HFF-Myc (cell line): Measurements from ENCODE around the gene DNAJC6.

Source experiments
- DNase-seq: peaks from one replicate; pipeline ENCODE4 v3.0.0-alpha.2; 2011; ENCODE audit warnings: low read depth; ENCODE audit errors: extremely low read depth
- H3K4me3 ChIP-seq: replicated peaks from 2 replicates; pipeline ENCODE4 v1.5.1; 2011; ENCODE audit warnings: low read depth, mild to moderate bottlenecking, control low read depth, low read length
- CTCF ChIP-seq: IDR thresholded peaks from 2 replicates; pipeline ENCODE4 v1.5.1; 2012; ENCODE audit warnings: mild to moderate bottlenecking, low read depth, low read length, control low read depth; ENCODE audit errors: missing control alignments

The DNAJC6 gene

GRCh38 chr1:65362545-65362944, 53.2 kb downstream of the DNAJC6 start:
- no peak for DNase-seq
- no peak overlapping the region for H3K4me3 ChIP-seq
- no peak for TF ChIP-seq CTCF

- no peak for TF ChIP-seq CTCF
- DNase-seq, result no peak
Observed at GRCh38 chr1:65363484-65363883, 54.1 kb downstream of the DNAJC6 start.

GRCh38 chr1:65368403-65368802, 59.1 kb downstream of the DNAJC6 start:
- no peak overlapping the region for H3K4me3 ChIP-seq
- no peak for TF ChIP-seq CTCF
- DNase-seq, result no peak

More at GRCh38 chr1:65363484-65363883, 54.1 kb downstream of the DNAJC6 start:
- no peak overlapping the region for H3K4me3 ChIP-seq

- no peak for TF ChIP-seq CTCF
- H3K4me3 ChIP-seq, result no peak overlapping the region
- DNase-seq, result no peak
Observed at GRCh38 chr1:65371544-65371943, 62.2 kb downstream of the DNAJC6 start.

GRCh38 chr1:65372557-65372956, 63.2 kb downstream of the DNAJC6 start:
- H3K4me3 ChIP-seq, result no peak overlapping the region
- DNase-seq, result no peak
- TF ChIP-seq CTCF, result no peak

- no peak for DNase-seq
- TF ChIP-seq CTCF, result no peak
- no peak overlapping the region for H3K4me3 ChIP-seq
Observed at GRCh38 chr1:65377496-65378246, 68.3 kb downstream of the DNAJC6 start.
